ENCODE data around the gene OPCML.

OPCML gene

GRCh38 chr11:132578580-132578979 is 953.7 kb downstream of the OPCML start:
- no peak for DNase-seq (ENCODE audit: low read depth, low spot score)

- DNase-seq (ENCODE audit: low read depth, low spot score): peak; percentile 88
Observed at GRCh38 chr11:132576706-132577105, 955.6 kb downstream of the OPCML start.

- no peak for DNase-seq (ENCODE audit: low read depth, low spot score)
Observed at GRCh38 chr11:132564091-132564885, 968.0 kb downstream of the OPCML start.

- DNase-seq (ENCODE audit: low read depth, low spot score): no peak
Observed at GRCh38 chr11:132563050-132563449, 969.3 kb downstream of the OPCML start.

- no peak for DNase-seq (ENCODE audit: low read depth, low spot score)
Observed at GRCh38 chr11:132561937-132562336, 970.4 kb downstream of the OPCML start.

GRCh38 chr11:132559331-132560036 is 972.8 kb downstream of the OPCML start:
- DNase-seq (ENCODE audit: low read depth, low spot score): no peak

- DNase-seq (ENCODE audit: low read depth, low spot score): no peak
Observed at GRCh38 chr11:132556316-132556715, 976.0 kb downstream of the OPCML start.

- DNase-seq (ENCODE audit: low read depth, low spot score): no peak
Observed at GRCh38 chr11:132555617-132556016, 976.7 kb downstream of the OPCML start.

- DNase-seq (ENCODE audit: low read depth, low spot score): no peak
Observed at GRCh38 chr11:132551016-132551415, 981.3 kb downstream of the OPCML start.

- DNase-seq (ENCODE audit: low read depth, low spot score): no peak
Observed at GRCh38 chr11:132549561-132549960, 982.7 kb downstream of the OPCML start.

GRCh38 chr11:132549001-132549400 is 983.3 kb downstream of the OPCML start:
- no peak for DNase-seq (ENCODE audit: low read depth, low spot score)

GRCh38 chr11:132544007-132544406 is 988.3 kb downstream of the OPCML start:
- DNase-seq (ENCODE audit: low read depth, low spot score): no peak

- no peak for DNase-seq (ENCODE audit: low read depth, low spot score)
Observed at GRCh38 chr11:132541794-132542193, 990.5 kb downstream of the OPCML start.

GRCh38 chr11:132540581-132540980 is 991.7 kb downstream of the OPCML start:
- no peak for DNase-seq (ENCODE audit: low read depth, low spot score)

GRCh38 chr11:132539590-132540368 is 992.5 kb downstream of the OPCML start:
- no peak for DNase-seq (ENCODE audit: low read depth, low spot score)

GRCh38 chr11:132538642-132539041 is 993.7 kb downstream of the OPCML start:
- DNase-seq (ENCODE audit: low read depth, low spot score): no peak

GRCh38 chr11:132535830-132536229 is 996.5 kb downstream of the OPCML start:
- DNase-seq (ENCODE audit: low read depth, low spot score): no peak

- DNase-seq (ENCODE audit: low read depth, low spot score): no peak
Observed at GRCh38 chr11:132531921-132532320, 1000.4 kb downstream of the OPCML start.

GRCh38 chr11:132528181-132528580 is 1004.1 kb downstream of the OPCML start:
- DNase-seq (ENCODE audit: low read depth, low spot score): no peak

GRCh38 chr11:132523929-132524328 is 1008.4 kb downstream of the OPCML start:
- no peak for DNase-seq (ENCODE audit: low read depth, low spot score)

- DNase-seq (ENCODE audit: low read depth, low spot score): no peak
Observed at GRCh38 chr11:132520199-132520598, 1012.1 kb downstream of the OPCML start.

GRCh38 chr11:132519241-132519815 is 1013.0 kb downstream of the OPCML start:
- no peak for DNase-seq (ENCODE audit: low read depth, low spot score)

Data from ELF-1 (cell line).